Measurements from ENCODE around the gene ESYT3.

DNA sequence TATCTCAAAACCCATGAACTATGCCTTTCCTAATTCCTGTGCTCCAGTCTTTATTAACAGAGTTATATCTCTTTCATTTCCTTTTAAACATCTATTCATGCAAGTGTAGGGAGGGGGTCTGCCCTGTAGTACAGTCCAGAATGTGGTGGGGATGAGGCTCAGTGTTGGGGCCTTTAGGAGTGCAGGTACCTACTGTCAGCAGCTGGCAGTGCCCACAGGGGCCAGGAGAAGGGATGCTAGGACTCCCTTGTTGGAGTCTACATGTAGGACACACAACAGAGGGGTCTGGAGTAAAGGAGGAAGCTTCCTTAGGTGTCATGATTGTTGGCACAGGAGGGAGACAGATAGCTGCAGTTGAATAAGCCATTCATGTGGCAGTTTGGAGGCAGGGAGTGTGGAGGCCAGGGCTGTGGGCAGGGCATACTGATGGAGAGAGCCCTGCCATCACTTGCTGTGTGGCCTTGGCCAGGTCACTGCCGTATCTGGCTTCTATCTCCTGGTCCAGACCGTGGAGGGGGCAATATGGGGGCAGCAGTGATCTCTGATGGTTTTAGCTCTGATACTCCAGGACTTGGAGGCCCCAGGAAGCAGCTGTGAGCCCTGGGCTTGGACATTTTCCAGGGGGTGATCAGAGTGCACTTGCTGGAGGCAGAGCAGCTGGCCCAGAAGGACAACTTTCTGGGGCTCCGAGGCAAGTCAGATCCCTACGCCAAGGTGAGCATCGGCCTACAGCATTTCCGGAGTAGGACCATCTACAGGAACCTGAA, 29.5 kb downstream of the ESYT3 start:
- no peak for TF ChIP-seq KLF9 (tag by site-specific recombination; IDR thresholded peaks at IDR 0.05; ENCODE audit: low read depth)
- TF ChIP-seq, protein P1, sequence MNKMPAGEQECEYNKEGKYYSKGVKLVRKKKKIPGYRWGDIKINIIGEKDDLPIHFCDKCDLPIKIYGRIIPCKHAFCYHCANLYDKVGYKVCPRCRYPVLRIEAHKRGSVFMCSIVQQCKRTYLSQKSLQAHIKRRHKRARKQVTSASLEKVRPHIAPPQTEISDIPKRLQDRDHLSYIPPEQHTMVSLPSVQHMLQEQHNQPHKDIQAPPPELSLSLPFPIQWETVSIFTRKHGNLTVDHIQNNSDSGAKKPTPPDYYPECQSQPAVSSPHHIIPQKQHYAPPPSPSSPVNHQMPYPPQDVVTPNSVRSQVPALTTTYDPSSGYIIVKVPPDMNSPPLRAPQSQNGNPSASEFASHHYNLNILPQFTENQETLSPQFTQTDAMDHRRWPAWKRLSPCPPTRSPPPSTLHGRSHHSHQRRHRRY (tag by site-specific recombination; IDR thresholded peaks at IDR 0.05) = no peak
- no peak for TF ChIP-seq ZNF501 (tag by site-specific recombination; IDR thresholded peaks at IDR 0.05)
- TF ChIP-seq, protein P2, sequence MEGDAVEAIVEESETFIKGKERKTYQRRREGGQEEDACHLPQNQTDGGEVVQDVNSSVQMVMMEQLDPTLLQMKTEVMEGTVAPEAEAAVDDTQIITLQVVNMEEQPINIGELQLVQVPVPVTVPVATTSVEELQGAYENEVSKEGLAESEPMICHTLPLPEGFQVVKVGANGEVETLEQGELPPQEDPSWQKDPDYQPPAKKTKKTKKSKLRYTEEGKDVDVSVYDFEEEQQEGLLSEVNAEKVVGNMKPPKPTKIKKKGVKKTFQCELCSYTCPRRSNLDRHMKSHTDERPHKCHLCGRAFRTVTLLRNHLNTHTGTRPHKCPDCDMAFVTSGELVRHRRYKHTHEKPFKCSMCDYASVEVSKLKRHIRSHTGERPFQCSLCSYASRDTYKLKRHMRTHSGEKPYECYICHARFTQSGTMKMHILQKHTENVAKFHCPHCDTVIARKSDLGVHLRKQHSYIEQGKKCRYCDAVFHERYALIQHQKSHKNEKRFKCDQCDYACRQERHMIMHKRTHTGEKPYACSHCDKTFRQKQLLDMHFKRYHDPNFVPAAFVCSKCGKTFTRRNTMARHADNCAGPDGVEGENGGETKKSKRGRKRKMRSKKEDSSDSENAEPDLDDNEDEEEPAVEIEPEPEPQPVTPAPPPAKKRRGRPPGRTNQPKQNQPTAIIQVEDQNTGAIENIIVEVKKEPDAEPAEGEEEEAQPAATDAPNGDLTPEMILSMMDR (tag by site-specific recombination; IDR thresholded peaks at IDR 0.05) = no peak
- TF ChIP-seq ZNF791 (tag by site-specific recombination; IDR thresholded peaks at IDR 0.05) = no peak
- no peak for TF ChIP-seq ZNF121 (tag by site-specific recombination; IDR thresholded peaks at IDR 0.05)
